ENCODE results near the gene CSTPP1.

Gene CSTPP1

GRCh38 chr11:47143322-47143721 lies 206.8 kb downstream of the CSTPP1 start:
- DNase-seq: no peak

GRCh38 chr11:47144541-47144940 lies 208.0 kb downstream of the CSTPP1 start:
- DNase-seq: no peak

GRCh38 chr11:47147250-47147649 lies 210.7 kb downstream of the CSTPP1 start:
- no peak for DNase-seq

- DNase-seq: no peak
Measured at GRCh38 chr11:47147681-47148080, 211.1 kb downstream of the CSTPP1 start.

GRCh38 chr11:47148270-47148669 lies 211.7 kb downstream of the CSTPP1 start:
- no peak for DNase-seq

- DNase-seq: no peak
Measured at GRCh38 chr11:47148903-47149531, 212.5 kb downstream of the CSTPP1 start.

GRCh38 chr11:47149782-47150181 lies 213.2 kb downstream of the CSTPP1 start:
- no peak for DNase-seq

GRCh38 chr11:47152126-47152952 lies 215.8 kb downstream of the CSTPP1 start:
- DNase-seq: no peak

GRCh38 chr11:47152953-47153950 lies 216.7 kb downstream of the CSTPP1 start:
- DNase-seq: peak; percentile 41 to 77

GRCh38 chr11:47154616-47155570 lies 218.3 kb downstream of the CSTPP1 start:
- DNase-seq: peak; percentile 21 to 59

GRCh38 chr11:47155879-47156278 lies 219.3 kb downstream of the CSTPP1 start:
- DNase-seq: peak in 1 of 2 experiments; percentile 40

GRCh38 chr11:47156333-47156732 lies 219.8 kb downstream of the CSTPP1 start:
- DNase-seq: no peak

- no peak for DNase-seq
Measured at GRCh38 chr11:47156951-47157350, 220.4 kb downstream of the CSTPP1 start.

GRCh38 chr11:47157805-47158204 lies 221.2 kb downstream of the CSTPP1 start:
- DNase-seq: no peak

- DNase-seq: no peak
Measured at GRCh38 chr11:47158242-47158641, 221.7 kb downstream of the CSTPP1 start.

GRCh38 chr11:47160753-47161133 lies 224.2 kb downstream of the CSTPP1 start:
- DNase-seq: no peak

GRCh38 chr11:47161134-47161854 lies 224.7 kb downstream of the CSTPP1 start:
- no peak for DNase-seq

- DNase-seq: no peak
Measured at GRCh38 chr11:47161890-47162289, 225.3 kb downstream of the CSTPP1 start.

- DNase-seq: no peak
Measured at GRCh38 chr11:47162426-47162825, 225.9 kb downstream of the CSTPP1 start.

GRCh38 chr11:47163193-47163592 lies 226.6 kb downstream of the CSTPP1 start:
- no peak for DNase-seq

- no peak for DNase-seq
Measured at GRCh38 chr11:47163898-47164297, 227.3 kb downstream of the CSTPP1 start.

Data from cerebellar nuclear complex (tissue), 1 donor.